ENCODE data around the gene SP2. TPM values are rescaled to one million over a fixed set of nuclear protein-coding genes. Genes with fewer than 3 reads are reported as not detected.

SP2 gene
- polyA plus RNA-seq, 1 donor, result 17.9 TPM

DNA sequence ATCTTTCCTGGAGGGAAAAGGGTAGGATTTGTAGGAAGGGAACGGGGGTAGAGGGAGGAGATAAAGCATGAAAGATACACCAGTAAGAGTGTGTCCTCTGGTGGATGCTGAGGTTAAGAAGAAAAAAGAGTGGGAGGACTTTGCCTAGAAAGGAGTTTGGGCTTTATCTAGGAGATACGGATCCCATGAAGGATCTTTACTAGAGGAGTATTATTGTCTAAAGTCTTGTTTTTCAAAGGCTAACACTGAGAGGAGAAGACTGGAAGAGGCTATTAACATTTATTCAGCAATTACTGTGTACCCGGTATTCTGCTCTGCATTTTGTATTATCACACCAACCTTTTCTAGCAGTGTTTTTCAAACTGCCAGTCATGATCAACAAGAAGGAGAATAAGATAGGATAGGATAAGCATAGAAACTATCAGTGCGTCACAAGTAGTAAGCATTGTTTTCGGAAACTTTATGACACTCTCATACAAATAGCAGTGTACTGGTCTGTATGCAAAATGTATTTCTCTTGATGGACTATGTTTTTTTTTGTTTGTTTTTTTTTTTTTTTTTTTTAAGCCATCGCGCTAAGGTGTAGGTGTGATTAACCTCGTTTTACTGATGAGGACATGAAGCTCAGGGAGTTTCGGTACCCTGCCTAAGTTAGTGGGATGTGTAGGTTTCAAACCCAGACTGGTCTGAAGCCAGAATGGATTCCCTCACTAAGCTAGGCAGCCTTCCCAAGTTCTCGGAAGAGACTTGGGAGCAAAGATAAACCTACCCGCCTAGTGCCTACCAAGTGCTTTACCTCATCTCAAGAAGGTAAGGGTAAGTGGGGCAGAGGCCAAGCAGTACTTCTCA is 1.3 kb upstream of the SP2 start:
- WGBS (ENCODE audit: insufficient coverage, low lambda C conversion rate), result 21% methylated on average over 3 of the region's 11 CpGs
- H3K36me3 ChIP-seq (ENCODE audit: control insufficient read depth, insufficient read depth, low read length), result peaks cover 7% of the 10 kb centered on the region

DNA sequence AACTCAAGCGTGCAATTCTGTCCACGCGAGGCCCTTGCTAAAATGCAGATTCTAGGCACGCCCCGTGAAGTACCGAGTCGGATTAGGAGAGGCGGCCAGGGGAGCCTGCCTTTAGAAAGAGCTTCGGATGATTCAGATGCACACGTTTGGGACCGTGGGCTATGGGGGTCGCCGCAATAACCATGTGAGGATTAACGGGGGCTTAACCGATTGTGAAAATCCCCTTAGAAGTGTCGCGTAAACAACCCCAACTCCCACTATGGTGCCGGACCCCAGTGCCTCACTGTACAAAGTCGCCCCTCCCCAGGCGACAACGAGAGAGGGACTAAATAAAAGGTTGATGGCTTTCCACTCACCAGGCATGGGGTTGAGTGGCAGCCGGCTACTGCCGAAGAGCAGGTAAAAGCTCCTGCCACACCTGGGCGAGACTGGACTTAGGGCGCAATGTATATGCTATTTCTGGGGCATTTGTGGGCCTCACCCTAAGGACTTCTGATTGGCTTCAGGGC is 635 bp upstream of the SP2 start:
- peaks cover 12% of the 10 kb centered on the region for H3K36me3 ChIP-seq (ENCODE audit: control insufficient read depth, insufficient read depth, low read length)
- peak in 1 of 2 donors; percentile 35 for DNase-seq
- H3K4me3 ChIP-seq (ENCODE audit: low read length), result peak overlapping the region; percentile 67
- peak overlapping the region; percentile 74 for H3K27ac ChIP-seq (ENCODE audit: low read length)
- H3K4me1 ChIP-seq (ENCODE audit: control insufficient read depth, insufficient read depth, low read length), result peaks cover 3% of the 10 kb centered on the region
- H3K27me3 ChIP-seq (ENCODE audit: control insufficient read depth, insufficient read depth, low read length), result no peaks in the 10 kb centered on the region
- WGBS (ENCODE audit: insufficient coverage, low lambda C conversion rate), result no CpG with 5 or more reads among the region's 25 CpGs
- H3K9me3 ChIP-seq (ENCODE audit: control insufficient read depth, low read depth, low read length), result no peaks in the 10 kb centered on the region

More for the DNA sequence above, 1.3 kb upstream of the SP2 start:
- DNase-seq, result peak in 1 of 2 donors; percentile 68
- Histone ChIP-seq H3K27ac (ENCODE audit: low read length) (peak overlapping the region; percentile 74), H3K9me3 (ENCODE audit: control insufficient read depth, low read depth, low read length) (no peaks in the 10 kb centered on the region), H3K4me3 (ENCODE audit: low read length) (peak overlapping the region; percentile 67), H3K4me1 (ENCODE audit: control insufficient read depth, insufficient read depth, low read length) (peaks cover 3% of the 10 kb centered on the region), H3K27me3 (ENCODE audit: control insufficient read depth, insufficient read depth, low read length) (no peaks in the 10 kb centered on the region)

DNA sequence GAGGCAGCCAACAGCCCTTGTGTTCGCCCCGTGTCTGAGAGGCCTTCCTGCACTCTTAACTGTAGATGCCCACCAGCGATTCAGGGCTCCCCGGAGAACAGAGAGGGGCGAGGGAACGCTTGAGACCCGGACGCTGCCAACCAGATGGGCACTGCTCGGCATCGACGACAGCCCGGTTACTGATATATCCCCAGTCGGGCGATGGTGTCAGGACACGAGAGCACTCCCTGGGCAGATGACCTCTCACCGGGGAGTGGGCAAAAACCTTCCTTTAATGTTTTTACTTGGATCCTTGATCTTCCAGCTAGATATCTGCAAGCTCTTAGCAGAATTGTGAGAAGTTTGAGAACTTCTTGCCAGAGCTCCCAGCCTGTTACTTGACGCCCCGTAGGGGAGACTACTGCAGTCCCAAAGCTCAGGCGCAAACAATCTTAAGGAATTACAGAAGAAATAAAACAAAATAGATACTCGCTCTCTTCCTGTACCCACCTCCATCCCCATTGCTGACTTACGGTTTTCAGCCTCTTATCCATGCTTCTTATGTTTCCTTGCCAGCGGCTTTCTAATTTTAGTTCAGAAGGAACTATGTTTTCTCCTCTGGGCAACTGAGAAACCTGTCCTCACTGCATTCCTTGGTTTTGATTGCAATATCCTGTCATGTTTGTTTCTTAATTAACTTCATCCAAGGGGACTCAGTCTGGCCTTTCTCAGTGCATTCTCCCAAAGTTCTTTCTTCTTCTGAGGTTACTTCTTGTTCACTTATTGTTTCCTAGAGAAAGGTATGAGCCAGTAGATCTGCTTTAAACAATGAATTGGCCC is 845 bp downstream of the SP2 start:
- peaks cover 12% of the 10 kb centered on the region for H3K36me3 ChIP-seq (ENCODE audit: control insufficient read depth, insufficient read depth, low read length)
- H3K4me1 ChIP-seq (ENCODE audit: control insufficient read depth, insufficient read depth, low read length), result peaks cover 3% of the 10 kb centered on the region
- H3K4me3 ChIP-seq (ENCODE audit: low read length), result peak overlapping the region; percentile 96
- no peaks in the 10 kb centered on the region for H3K27me3 ChIP-seq (ENCODE audit: control insufficient read depth, insufficient read depth, low read length)
- no peak for DNase-seq
- H3K9me3 ChIP-seq (ENCODE audit: control insufficient read depth, low read depth, low read length), result no peaks in the 10 kb centered on the region
- WGBS (ENCODE audit: insufficient coverage, low lambda C conversion rate), result 11% methylated on average over 3 of the region's 22 CpGs
- H3K27ac ChIP-seq (ENCODE audit: low read length), result peak overlapping the region; percentile 93

DNA sequence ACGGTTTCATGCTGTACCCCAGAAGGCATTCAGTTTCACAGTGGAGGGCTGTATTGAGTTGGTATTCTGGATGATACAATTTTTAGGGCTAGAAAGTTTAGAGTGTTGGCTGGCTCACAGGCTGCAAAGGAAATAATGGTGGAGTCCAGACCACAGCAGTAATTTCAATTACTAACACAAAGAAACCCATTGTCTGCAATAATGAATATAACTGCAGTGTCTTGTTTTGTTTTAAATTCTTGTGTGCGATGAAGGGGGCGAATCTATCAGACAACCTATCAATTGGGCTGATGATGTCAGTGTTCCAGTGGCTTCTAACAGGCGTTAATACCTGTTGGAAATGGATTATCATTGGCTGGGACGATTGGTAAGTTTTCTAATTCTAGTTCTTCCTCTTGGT is 1.5 kb downstream of the SP2 start:
- peaks cover 3% of the 10 kb centered on the region for H3K4me1 ChIP-seq (ENCODE audit: control insufficient read depth, insufficient read depth, low read length)
- WGBS (ENCODE audit: insufficient coverage, low lambda C conversion rate), result no CpG with 5 or more reads among the region's 5 CpGs

DNA sequence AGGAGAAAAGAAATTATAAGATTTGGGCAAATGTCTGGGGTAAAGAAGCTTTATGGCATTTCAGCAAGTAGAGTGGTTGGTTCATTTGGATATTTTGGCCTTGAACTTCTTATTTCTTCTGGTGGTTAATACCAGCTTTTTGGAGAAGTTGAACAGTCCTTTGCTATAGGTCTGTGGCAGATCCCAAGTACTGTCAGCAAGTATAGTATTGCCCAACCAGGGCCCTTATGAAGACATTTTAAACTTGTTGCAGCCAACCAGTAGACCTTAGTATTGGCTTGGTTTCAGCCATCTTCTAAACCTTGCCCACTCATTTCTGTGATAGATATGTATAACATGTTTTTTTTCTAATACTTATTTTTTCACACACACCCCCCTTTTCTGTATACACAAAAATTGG is 2.2 kb downstream of the SP2 start:
- Histone ChIP-seq H3K27ac (ENCODE audit: low read length) (no peak overlapping the region), H3K4me1 (ENCODE audit: control insufficient read depth, insufficient read depth, low read length) (peaks cover 3% of the 10 kb centered on the region), H3K9me3 (ENCODE audit: control insufficient read depth, low read depth, low read length) (no peaks in the 10 kb centered on the region), H3K27me3 (ENCODE audit: control insufficient read depth, insufficient read depth, low read length) (no peaks in the 10 kb centered on the region), H3K36me3 (ENCODE audit: control insufficient read depth, insufficient read depth, low read length) (peaks cover 12% of the 10 kb centered on the region), H3K4me3 (ENCODE audit: low read length) (no peak overlapping the region)
- no peak for DNase-seq

More for the DNA sequence above, 1.5 kb downstream of the SP2 start:
- H3K27ac ChIP-seq (ENCODE audit: low read length), result no peak overlapping the region
- no peak for DNase-seq
- peaks cover 12% of the 10 kb centered on the region for H3K36me3 ChIP-seq (ENCODE audit: control insufficient read depth, insufficient read depth, low read length)
- no peaks in the 10 kb centered on the region for H3K27me3 ChIP-seq (ENCODE audit: control insufficient read depth, insufficient read depth, low read length)
- H3K9me3 ChIP-seq (ENCODE audit: control insufficient read depth, low read depth, low read length), result no peaks in the 10 kb centered on the region
- no peak overlapping the region for H3K4me3 ChIP-seq (ENCODE audit: low read length)

DNA sequence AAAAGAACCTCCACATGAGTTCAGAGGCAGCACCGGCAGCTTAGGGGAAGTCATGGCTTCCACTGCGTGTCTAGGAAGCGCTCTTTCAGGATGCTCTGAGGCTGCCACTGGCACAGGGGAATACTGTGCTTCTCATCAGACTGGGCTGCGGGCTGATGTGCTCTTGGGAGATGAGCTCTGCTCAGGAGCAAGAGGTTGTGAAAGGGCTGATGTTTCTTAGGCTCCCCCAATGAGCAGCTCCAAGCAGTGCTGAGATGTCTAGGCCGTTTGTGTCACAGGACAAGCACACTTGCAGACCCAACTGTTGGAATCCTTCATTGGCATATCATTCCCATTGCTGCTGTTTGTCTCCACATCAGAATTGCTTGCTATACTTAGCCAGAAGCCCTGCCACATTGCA is 3.6 kb downstream of the SP2 start:
- no CpG with 5 or more reads among the region's 5 CpGs for WGBS (ENCODE audit: insufficient coverage, low lambda C conversion rate)
- Histone ChIP-seq H3K36me3 (ENCODE audit: control insufficient read depth, insufficient read depth, low read length) (peaks cover 12% of the 10 kb centered on the region), H3K9me3 (ENCODE audit: control insufficient read depth, low read depth, low read length) (no peaks in the 10 kb centered on the region), H3K27ac (ENCODE audit: low read length) (no peak overlapping the region), H3K27me3 (ENCODE audit: control insufficient read depth, insufficient read depth, low read length) (no peaks in the 10 kb centered on the region), H3K4me3 (ENCODE audit: low read length) (no peak overlapping the region), H3K4me1 (ENCODE audit: control insufficient read depth, insufficient read depth, low read length) (peaks cover 3% of the 10 kb centered on the region)
- no peak for DNase-seq

DNA sequence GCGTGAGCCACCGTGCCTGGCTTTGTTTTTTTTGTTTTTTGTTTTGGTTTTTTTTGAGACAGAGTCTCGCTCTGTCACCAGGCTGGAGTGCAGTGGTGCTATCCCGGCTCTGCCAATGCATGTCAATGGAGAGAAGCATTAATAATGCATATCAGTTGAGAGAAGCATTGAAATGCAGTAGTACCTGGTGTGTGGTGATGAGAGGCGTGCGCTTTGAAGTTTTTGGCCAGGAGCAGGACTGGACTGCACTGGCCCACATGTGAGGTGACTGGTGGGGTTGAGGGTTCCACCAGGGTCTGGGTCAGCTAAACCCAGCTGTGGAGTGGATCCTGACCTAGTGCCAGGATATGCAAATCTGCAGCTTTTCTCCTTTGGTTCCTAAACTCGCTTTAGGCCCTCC is 5.4 kb downstream of the SP2 start:
- DNase-seq, result no peak
- peaks cover 12% of the 10 kb centered on the region for H3K36me3 ChIP-seq (ENCODE audit: control insufficient read depth, insufficient read depth, low read length)
- no peak overlapping the region for H3K4me3 ChIP-seq (ENCODE audit: low read length)
- H3K9me3 ChIP-seq (ENCODE audit: control insufficient read depth, low read depth, low read length), result no peaks in the 10 kb centered on the region
- peaks cover 3% of the 10 kb centered on the region for H3K4me1 ChIP-seq (ENCODE audit: control insufficient read depth, insufficient read depth, low read length)
- H3K27me3 ChIP-seq (ENCODE audit: control insufficient read depth, insufficient read depth, low read length), result no peaks in the 10 kb centered on the region
- no peak overlapping the region for H3K27ac ChIP-seq (ENCODE audit: low read length)
- no CpG with 5 or more reads among the region's 7 CpGs for WGBS (ENCODE audit: insufficient coverage, low lambda C conversion rate)

DNA sequence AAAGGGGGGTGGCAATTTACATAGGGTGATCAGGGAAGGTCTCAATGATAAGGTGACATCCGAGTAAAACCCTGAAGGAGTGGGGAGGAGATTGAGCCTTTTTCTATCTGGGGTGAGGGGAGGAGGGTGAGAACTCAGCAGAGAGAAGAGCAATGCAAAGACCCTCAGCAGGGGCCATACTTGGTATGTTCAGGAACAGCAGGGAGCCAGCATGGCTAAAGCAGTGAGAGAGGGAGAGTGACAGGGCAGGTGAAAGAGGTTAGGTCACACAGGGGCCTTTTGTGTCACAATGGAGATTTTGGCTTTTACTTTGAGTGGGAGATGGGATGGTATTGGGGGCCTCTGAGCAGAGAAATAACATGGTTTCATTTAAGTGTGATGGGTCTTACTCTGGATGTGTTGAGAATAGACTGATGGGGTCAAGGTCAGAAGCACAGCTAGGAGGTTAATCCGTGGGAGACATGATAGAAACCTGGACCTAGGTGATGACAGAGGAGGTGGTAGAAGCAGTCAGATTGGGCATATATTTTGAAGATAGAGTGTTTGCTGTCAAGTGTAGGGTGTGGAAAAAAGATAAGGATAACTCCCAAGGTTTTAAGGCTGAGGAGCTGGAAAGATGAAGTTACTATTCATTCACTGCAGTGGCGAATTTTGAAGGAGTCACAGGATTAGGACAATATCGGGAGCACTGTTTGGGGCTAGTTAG is 6.2 kb downstream of the SP2 start:
- H3K36me3 ChIP-seq (ENCODE audit: control insufficient read depth, insufficient read depth, low read length), result peaks cover 12% of the 10 kb centered on the region
- H3K27ac ChIP-seq (ENCODE audit: low read length), result no peak overlapping the region
- H3K4me1 ChIP-seq (ENCODE audit: control insufficient read depth, insufficient read depth, low read length), result peaks cover 1% of the 10 kb centered on the region
- 56% methylated on average over 4 of the region's 4 CpGs for WGBS (ENCODE audit: insufficient coverage, low lambda C conversion rate)
- no peak overlapping the region for H3K4me3 ChIP-seq (ENCODE audit: low read length)
- H3K27me3 ChIP-seq (ENCODE audit: control insufficient read depth, insufficient read depth, low read length), result no peaks in the 10 kb centered on the region
- DNase-seq, result no peak
- no peaks in the 10 kb centered on the region for H3K9me3 ChIP-seq (ENCODE audit: control insufficient read depth, low read depth, low read length)

DNA sequence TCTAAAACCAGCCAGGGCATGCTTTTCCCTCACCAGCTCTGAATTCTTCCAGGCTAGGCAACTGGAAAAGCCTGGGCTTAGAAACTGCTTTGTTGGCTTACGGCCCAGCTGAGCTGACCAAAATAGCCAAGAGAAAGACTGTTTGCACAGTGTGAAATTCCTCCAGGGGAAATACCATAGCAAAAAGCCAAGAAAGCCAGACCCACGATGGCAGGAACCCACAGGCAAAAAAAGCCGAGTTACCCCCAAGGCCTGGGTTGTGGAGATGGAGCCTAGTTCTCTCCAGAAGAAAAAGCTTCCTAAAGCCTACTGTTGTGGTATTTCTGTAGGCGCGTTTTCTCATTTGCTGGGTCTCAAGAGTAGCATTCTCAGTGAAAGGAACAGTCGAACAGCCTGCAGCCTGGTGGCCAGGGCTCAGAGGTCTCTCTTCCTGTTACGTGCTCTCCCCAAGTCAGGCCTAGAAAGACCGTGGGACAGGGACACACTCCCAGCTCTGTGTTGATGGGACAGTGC is 9.2 kb downstream of the SP2 start:
- no peaks in the 10 kb centered on the region for H3K27me3 ChIP-seq (ENCODE audit: control insufficient read depth, insufficient read depth, low read length)
- peak overlapping the region; percentile 43 for H3K27ac ChIP-seq (ENCODE audit: low read length)
- no peak for DNase-seq
- no peak overlapping the region for H3K4me3 ChIP-seq (ENCODE audit: low read length)
- no CpG with 5 or more reads among the region's 8 CpGs for WGBS (ENCODE audit: insufficient coverage, low lambda C conversion rate)
- no peaks in the 10 kb centered on the region for H3K4me1 ChIP-seq (ENCODE audit: control insufficient read depth, insufficient read depth, low read length)
- H3K9me3 ChIP-seq (ENCODE audit: control insufficient read depth, low read depth, low read length), result no peaks in the 10 kb centered on the region
- peaks cover 2% of the 10 kb centered on the region for H3K36me3 ChIP-seq (ENCODE audit: control insufficient read depth, insufficient read depth, low read length)

DNA sequence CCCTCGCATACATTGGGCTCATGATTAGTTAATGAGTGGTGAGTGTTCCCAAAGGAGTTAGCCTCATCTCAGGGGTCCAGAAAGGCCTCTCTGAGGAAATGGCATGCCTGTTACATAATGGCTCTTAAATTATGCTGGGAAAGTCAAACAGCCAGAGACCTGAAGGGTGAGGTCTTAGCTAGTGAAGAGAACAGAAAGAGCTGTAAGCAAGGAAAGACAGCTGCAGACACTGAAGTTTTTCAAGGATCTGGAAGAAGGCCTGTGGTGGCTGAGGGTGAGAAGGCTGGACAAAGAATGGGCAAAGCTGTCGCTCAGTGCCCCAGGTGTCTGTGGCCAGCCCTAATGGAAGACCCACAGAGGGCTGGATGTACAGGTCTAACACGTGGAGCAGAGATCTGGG is 10.4 kb downstream of the SP2 start:
- DNase-seq, result no peak
- H3K27ac ChIP-seq (ENCODE audit: low read length), result no peak overlapping the region
- H3K36me3 ChIP-seq (ENCODE audit: control insufficient read depth, insufficient read depth, low read length), result peaks cover 5% of the 10 kb centered on the region
- H3K9me3 ChIP-seq (ENCODE audit: control insufficient read depth, low read depth, low read length), result no peaks in the 10 kb centered on the region
- no peaks in the 10 kb centered on the region for H3K27me3 ChIP-seq (ENCODE audit: control insufficient read depth, insufficient read depth, low read length)
- H3K4me3 ChIP-seq (ENCODE audit: low read length), result no peak overlapping the region
- no CpG with 5 or more reads among the region's 3 CpGs for WGBS (ENCODE audit: insufficient coverage, low lambda C conversion rate)
- H3K4me1 ChIP-seq (ENCODE audit: control insufficient read depth, insufficient read depth, low read length), result no peaks in the 10 kb centered on the region
